ENCODE measurements around the gene SRGAP3.

DNA sequence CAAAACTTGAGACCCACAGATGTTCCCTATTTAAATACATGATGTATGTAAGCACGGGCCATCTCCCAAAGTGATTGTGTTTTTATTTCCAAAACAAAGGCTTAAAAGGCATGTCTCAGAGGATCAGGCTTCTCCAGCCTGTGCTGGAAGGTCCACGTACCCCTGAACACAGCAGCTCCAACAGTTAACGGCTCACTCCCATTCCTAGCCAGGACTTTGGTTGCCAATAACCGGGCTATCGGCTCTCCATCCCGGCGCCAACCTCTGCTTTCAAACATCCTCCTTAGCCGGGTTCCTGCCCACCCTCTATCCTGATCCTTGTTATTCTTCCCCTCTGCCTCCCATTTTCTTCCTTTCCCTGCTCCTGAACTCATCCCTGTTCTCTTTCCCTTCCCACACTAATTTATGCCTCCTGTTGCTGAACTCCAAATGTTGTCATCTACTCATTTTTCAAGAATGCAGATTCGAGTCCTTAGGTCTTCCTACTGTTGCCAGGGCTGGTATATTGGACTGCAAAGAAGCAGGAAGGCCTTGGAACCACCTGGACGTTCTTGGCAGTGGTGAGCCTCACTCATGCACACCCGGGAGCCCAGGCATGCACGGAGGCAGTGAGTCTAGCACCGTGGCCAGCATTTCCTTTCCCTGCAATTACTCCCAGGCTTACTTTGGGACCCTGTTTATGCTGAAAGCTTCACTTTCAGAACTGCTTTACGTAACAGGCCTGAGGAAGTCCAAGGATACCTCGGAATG, 157.8 kb downstream of the SRGAP3 start:
- TF ChIP-seq, protein P1, sequence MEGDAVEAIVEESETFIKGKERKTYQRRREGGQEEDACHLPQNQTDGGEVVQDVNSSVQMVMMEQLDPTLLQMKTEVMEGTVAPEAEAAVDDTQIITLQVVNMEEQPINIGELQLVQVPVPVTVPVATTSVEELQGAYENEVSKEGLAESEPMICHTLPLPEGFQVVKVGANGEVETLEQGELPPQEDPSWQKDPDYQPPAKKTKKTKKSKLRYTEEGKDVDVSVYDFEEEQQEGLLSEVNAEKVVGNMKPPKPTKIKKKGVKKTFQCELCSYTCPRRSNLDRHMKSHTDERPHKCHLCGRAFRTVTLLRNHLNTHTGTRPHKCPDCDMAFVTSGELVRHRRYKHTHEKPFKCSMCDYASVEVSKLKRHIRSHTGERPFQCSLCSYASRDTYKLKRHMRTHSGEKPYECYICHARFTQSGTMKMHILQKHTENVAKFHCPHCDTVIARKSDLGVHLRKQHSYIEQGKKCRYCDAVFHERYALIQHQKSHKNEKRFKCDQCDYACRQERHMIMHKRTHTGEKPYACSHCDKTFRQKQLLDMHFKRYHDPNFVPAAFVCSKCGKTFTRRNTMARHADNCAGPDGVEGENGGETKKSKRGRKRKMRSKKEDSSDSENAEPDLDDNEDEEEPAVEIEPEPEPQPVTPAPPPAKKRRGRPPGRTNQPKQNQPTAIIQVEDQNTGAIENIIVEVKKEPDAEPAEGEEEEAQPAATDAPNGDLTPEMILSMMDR (IDR thresholded peaks at IDR 0.05; ENCODE audit: low read length), result no peak
- no peak for TF ChIP-seq EZH2 (IDR thresholded peaks at IDR 0.05; ENCODE audit: borderline replicate concordance, low read length)
